Chondrocyte (in vitro differentiated cells): ENCODE measurements around the gene PLCB2. TPM values are rescaled to one million over a fixed set of nuclear protein-coding genes. Genes with fewer than 3 reads are reported as not detected.

Experiments used
- DNase-seq: peaks from one replicate; pipeline ENCODE4 v3.0.0; 2021; ENCODE audit warnings: mixed read lengths, low spot score
- H3K27ac Mint-ChIP-seq: one replicate; pipeline ENCODE4 v1.8.0; 2021; ENCODE audit warnings: mild to moderate bottlenecking, moderate library complexity, mixed read lengths; ENCODE audit not compliant: unreplicated experiment
- H3K27me3 Mint-ChIP-seq: 2 replicates; pipeline ENCODE4 v1.8.0; 2021; ENCODE audit warnings: low read depth, mixed read lengths
- H3K36me3 Mint-ChIP-seq: 2 replicates; pipeline ENCODE4 v1.8.0; 2021; ENCODE audit warnings: low read depth, mixed read lengths
- H3K4me1 Mint-ChIP-seq: 2 replicates; pipeline ENCODE4 v1.8.0; 2021; ENCODE audit warnings: low read depth, mild to moderate bottlenecking, mixed read lengths
- H3K4me3 Mint-ChIP-seq: one replicate; pipeline ENCODE4 v1.8.0; 2021; ENCODE audit warnings: mild to moderate bottlenecking, moderate library complexity, mixed read lengths; ENCODE audit not compliant: unreplicated experiment
- H3K9me3 Mint-ChIP-seq: 2 replicates; pipeline ENCODE4 v1.8.0; 2021; ENCODE audit warnings: low read depth, mixed read lengths
- total RNA-seq: library from RNA; stranded (reverse); gene quantifications from 3 replicates; pipeline ENCODE4 v1.2.1, GENCODE V29; 2021
- TF ChIP-seq, protein P1 (sequence below): fragments of 200-600 bp; sonication (generic); IDR thresholded peaks from 2 replicates; pipeline ENCODE4 v1.5.0; 2021; ENCODE audit warnings: antibody characterized with exemption, mild to moderate bottlenecking, moderate library complexity

The PLCB2 gene
- total RNA-seq, 1 donor from 2014 or later, result 2.8 TPM

DNA sequence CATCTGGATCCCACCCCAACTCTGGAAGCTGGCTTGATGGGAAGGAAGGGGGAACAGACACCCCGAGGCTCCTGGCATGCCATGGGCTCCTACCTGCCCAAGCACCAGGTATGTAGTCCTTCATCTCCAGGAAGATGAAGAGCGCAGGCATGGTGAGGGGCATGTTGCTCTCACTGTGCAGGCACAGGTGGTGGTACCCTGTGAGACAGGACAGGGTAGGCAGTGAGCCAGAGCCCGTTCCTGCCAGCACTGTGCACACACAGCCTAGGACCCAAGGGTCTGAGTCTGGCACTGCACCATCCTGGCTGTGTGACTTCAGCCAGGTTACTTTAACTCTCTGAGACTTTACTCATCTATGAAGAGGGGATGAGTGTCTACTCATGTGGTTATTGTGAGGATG lies 15.5 kb downstream of the PLCB2 start:
- Mint-ChIP-seq H3K36me3 (no peaks in the 10 kb centered on the region), H3K4me1 (peaks cover 5% of the 10 kb centered on the region), H3K4me3 (no peak overlapping the region), H3K27me3 (peaks cover 6% of the 10 kb centered on the region), H3K27ac (no peak overlapping the region), H3K9me3 (no peaks in the 10 kb centered on the region)
- TF ChIP-seq, protein P1, sequence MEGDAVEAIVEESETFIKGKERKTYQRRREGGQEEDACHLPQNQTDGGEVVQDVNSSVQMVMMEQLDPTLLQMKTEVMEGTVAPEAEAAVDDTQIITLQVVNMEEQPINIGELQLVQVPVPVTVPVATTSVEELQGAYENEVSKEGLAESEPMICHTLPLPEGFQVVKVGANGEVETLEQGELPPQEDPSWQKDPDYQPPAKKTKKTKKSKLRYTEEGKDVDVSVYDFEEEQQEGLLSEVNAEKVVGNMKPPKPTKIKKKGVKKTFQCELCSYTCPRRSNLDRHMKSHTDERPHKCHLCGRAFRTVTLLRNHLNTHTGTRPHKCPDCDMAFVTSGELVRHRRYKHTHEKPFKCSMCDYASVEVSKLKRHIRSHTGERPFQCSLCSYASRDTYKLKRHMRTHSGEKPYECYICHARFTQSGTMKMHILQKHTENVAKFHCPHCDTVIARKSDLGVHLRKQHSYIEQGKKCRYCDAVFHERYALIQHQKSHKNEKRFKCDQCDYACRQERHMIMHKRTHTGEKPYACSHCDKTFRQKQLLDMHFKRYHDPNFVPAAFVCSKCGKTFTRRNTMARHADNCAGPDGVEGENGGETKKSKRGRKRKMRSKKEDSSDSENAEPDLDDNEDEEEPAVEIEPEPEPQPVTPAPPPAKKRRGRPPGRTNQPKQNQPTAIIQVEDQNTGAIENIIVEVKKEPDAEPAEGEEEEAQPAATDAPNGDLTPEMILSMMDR, result no peak
- DNase-seq, result no peak

DNA sequence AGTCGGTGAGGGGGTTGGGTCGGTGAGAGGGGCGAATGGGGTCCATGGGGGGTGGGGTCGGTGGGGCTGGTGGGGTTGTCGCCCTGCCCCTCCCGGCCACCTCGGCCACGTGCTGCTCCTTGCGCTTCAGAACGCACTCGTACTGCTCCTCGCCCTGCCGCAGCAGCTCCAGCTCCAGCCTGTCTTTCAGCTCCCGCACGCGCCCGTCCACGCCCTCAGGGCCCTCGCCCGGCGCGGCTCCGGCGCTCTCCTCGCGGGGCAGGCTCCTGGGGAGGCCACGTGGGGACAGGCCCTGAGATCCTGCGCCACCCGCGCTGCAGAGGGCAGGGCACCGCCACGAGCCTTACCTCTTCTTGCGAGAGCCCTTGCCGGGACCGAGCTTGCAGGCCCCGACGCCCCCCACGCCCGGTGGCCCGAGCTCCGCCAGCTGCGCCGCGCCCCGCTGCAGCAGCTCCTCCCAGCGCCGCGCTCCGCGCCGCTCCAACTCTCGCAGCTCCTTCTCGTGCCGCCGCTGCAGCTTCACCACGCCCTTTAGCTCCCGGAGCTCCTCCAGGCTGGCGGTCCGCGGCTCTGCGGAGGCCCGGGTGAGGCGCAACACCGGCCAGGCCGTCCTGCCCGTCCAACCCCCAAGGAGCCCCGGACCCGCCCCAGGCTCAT lies 16.7 kb downstream of the PLCB2 start:
- H3K9me3 Mint-ChIP-seq, result no peaks in the 10 kb centered on the region
- peaks cover 6% of the 10 kb centered on the region for H3K27me3 Mint-ChIP-seq
- TF ChIP-seq, protein P1, result no peak
- H3K36me3 Mint-ChIP-seq, result no peaks in the 10 kb centered on the region
- no peak for DNase-seq
- peaks cover 5% of the 10 kb centered on the region for H3K4me1 Mint-ChIP-seq
- H3K4me3 Mint-ChIP-seq, result peak overlapping the region; percentile 57
- H3K27ac Mint-ChIP-seq, result no peak overlapping the region

DNA sequence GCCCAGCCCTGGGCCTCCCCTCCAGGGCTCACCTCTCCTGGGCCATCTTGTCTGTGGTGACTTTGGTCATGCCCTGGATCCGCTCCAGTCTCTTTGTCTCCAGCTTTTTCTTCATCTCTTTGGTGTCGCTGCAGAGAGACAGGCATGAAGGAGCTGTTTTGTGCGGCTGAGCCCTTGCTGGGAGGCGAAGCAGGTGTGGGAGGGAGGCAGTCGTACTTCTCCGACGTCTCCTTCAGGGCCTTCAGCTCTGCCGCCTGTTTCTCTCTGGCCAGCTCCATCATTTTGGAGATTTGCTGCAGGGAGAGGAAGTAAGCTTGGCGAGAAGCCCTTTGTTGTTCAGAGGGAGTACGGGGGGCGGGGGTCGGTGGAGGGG lies 17.2 kb downstream of the PLCB2 start:
- Mint-ChIP-seq H3K4me3 (peak overlapping the region; percentile 60), H3K27me3 (peaks cover 6% of the 10 kb centered on the region), H3K36me3 (no peaks in the 10 kb centered on the region), H3K9me3 (no peaks in the 10 kb centered on the region), H3K27ac (no peak overlapping the region), H3K4me1 (peaks cover 9% of the 10 kb centered on the region)
- TF ChIP-seq, protein P1, result no peak
- DNase-seq, result no peak

DNA sequence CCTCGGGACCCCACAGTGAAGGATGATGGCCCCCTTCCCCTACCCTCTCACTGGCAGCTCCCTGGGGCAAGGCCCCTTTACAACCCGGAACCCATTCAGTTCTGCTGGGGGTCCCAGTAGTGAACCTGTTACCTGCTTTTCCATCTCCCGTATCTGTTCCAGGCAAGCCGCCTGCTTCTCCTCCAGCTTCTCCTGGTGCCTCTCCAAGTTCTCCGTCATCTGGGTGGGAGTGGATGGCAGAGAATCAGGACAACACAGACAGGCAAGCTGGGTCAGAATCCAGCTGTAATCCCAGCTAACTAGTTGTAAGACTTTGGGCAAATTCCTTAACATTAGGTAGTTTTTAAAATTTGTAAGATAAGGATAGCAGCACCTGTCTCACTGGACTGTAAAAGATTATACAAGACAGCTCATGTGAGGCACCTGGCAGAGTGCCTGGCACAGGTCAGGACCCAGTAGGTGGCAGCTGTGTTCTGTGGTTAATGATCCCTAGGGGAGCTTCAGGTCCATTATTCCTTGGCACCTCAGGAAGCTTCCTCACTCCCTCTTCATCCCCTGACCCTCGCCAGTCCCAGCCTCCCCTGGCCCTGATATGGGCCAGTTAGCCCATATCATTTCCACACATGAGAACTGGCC lies 18.5 kb downstream of the PLCB2 start:
- no peaks in the 10 kb centered on the region for H3K9me3 Mint-ChIP-seq
- H3K27me3 Mint-ChIP-seq, result peaks cover 6% of the 10 kb centered on the region
- peaks cover 15% of the 10 kb centered on the region for H3K4me1 Mint-ChIP-seq
- DNase-seq, result no peak
- no peak overlapping the region for H3K27ac Mint-ChIP-seq
- H3K36me3 Mint-ChIP-seq, result no peaks in the 10 kb centered on the region
- TF ChIP-seq, protein P1, result no peak
- no peak overlapping the region for H3K4me3 Mint-ChIP-seq

DNA sequence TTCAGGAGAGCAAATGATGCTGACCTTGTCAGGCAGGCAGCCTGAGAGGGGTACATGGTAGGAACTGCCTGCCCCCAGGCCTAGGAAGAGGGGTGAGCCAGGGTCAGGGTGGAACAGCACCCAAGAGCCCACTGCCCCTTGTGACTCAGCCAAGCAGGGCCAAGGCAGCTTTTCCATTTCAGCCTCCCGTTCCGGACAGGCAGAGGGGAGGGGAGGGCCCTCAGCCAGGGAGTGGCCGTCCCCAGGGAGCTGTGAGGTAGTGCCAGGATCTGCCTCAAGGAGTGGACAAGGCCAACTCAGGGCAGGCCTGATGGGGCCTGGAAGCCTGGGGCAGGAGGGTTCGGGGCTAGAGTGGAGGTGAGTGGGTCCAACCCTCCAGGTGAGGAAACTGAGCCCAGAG lies 19.8 kb downstream of the PLCB2 start:
- H3K4me1 Mint-ChIP-seq, result peaks cover 15% of the 10 kb centered on the region
- H3K27me3 Mint-ChIP-seq, result peaks cover 4% of the 10 kb centered on the region
- DNase-seq, result no peak
- H3K4me3 Mint-ChIP-seq, result no peak overlapping the region
- no peaks in the 10 kb centered on the region for H3K9me3 Mint-ChIP-seq
- TF ChIP-seq, protein P1, result no peak
- no peaks in the 10 kb centered on the region for H3K36me3 Mint-ChIP-seq
- H3K27ac Mint-ChIP-seq, result no peak overlapping the region
